HG02642 (cell line): Measurements from ENCODE around the gene BRCA2.

Source experiments
- ATAC-seq: cut with Tn5 transposase; IDR thresholded peaks from one replicate; pipeline ENCODE4 v1.9.1; 2021; ENCODE audit warnings: mild to moderate bottlenecking; ENCODE audit not compliant: unreplicated experiment, poor library complexity

The BRCA2 gene

DNA sequence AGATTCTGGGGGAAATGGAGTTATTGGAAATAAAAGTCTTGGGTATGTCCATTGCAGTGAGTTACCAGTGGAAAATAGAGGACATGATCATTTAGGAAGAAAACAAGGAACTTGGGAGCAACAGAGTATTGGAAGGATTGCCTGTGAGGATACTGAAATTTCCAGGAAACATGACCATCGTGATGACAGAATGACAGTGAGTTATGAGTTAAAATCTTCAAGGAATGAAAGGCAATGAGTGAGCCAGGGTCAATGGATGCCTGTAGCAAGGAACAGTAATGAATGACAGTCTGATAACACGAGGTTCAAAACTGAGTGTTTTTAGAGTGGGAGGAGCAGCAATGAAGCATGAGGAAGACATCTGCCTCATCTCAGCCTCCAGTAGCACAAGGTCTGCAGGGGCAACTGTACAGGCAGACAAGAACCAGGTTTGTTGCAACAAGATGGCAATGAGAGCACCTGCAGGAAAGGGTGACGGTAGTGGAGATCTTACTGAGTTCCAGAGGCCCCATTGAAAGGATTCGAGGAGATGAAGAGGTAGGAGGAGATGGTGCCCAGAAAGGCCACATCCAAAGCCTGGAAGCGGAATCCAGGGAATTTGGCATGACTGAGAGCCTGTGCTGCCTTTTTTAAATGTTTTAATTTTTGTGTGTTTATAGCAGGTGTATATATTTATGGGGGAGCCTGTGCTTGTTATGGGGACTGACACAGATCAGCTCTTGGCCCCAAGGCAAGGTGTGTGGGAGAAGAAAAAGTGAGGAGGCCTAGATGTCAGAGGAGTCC lies 68.7 kb downstream of the BRCA2 start:
- ATAC-seq, result no peak

DNA sequence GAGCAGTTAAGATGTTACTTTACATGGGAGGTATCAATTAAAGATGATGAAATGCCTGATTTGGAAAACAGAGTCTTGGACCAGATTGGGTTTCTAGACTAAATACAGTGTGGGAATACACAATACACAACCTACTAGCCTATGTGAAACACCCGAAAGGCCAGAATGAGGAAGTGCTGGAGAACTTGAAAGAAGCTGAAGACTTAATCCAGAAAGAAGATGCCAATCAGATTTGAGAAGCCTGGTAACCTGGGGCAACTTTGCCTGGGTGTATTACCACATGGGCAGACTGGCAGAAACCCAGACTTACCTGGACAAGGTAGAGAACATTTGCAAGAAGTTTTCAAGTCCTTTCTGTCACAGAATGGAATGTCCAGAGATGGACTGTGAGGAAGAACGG lies 69.4 kb downstream of the BRCA2 start:
- no peak for ATAC-seq

DNA sequence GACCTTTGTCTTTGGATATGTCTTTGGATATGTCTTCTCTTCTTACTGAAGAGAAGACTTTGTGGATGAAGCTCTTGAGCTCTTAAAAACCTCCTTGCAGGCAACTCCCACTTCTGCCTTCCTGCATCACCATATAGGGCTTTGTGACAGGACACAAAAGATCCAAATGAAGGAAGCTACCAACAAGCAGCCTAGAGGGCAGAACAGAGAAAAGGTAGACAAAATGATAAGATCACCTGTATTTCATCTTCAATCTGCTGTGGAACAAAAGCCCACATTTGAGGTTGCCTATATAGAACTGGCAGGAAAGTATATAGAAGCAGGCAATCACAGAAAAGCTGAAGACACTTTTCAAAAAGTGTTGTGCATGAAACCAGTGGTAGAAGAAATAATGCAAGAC lies 70.1 kb downstream of the BRCA2 start:
- ATAC-seq, result no peak

DNA sequence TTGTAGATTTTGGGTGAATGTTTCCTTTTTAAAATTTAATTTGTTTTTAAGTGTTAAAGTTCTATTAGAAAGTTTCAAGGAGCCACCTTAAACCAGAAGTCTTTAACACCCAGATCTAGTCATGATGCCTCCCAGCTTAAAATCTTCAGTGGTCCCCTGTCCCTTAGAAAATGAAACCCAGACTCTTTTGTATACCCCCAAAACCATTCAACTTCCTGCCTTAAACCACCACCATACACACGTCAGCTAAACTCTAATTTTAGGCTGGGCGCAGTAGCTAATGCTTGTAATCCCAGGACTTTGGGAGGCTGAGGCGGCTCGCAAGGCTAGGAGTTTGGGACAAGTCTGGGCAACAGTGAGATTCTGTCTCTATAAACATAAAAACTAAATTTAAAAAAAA lies 74.7 kb downstream of the BRCA2 start:
- ATAC-seq, result no peak

DNA sequence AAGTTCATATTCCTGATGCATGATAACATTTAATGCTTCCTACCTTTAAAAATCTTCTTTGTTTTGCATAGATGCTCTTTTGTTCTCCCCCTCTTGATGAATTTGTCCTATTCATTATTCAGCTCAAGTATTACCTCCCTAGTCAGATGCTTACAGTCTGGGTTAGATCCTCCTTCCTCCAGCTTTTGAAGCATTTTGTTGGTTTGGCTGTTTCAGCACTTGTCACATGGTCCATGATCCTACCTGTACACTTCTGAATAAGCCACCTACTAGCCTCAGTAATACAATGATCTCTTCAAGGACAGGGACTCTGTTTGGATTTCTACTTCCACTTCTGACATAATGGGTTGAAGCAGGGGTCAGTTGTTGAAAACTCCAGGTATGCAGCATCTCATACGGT lies 75.2 kb downstream of the BRCA2 start:
- ATAC-seq, result no peak

DNA sequence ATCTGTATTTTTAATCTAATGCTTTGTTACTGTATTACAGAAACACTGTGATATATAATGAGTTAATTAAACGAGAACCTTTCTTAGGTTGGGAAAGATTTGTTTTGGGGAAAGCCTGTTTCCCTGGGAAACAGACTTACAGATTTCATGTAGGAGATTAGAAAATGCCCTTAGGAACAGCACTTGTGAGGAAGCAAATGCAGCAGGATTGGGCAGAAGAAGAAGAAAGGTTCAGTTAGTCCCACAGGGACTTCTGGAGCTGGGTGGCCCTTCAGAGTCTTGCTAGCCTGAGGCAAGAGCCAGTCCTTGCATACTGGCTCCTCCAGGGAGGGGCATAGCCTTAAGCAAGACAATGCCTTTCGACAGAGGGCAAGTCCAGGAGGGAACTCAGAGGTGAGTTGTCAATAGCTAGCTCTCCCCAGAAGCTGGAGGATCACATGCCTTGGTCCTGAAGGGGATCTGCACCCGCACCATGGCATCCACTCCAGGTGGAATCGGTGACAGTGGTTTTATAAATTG lies 75.9 kb downstream of the BRCA2 start:
- ATAC-seq, result no peak

DNA sequence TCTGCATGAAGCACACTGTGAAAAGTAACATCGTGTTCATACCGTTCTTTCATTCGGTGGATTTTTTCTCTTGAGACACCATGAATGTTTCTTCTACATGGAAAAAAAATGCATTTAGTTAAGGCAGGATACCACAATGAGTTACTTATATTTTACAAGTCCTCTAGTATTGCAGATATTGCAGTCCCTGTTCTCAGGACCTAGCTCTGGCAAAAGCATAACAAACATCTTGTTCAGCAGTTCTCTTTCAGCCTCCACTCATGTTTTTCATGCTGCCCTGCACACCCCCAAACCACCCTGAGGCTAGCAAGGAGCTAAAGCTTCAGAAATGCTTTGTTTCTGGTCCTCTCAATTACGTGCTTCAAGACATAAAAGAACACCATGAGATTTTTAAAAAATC lies 87.8 kb downstream of the BRCA2 start:
- ATAC-seq, result no peak

DNA sequence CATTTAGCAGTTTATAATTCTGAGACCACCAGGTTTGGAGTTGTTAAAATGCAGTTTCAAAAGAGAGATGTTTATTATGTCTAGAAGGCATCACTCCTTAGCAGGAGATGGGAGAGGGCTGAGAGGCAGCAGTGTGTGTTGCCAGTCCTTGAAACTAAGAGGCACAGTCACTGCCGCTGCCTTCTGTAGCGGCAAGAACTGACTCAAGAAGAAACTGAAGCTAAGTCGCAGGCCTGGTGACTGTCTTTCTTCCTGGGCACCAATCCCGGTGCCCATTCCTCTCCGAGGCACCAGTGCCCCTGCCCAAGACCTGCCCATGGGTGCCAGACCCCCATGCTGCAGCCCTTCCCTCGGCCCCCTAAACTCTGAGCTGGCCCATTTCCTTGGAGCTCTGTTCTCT lies 92.5 kb downstream of the BRCA2 start:
- no peak for ATAC-seq

DNA sequence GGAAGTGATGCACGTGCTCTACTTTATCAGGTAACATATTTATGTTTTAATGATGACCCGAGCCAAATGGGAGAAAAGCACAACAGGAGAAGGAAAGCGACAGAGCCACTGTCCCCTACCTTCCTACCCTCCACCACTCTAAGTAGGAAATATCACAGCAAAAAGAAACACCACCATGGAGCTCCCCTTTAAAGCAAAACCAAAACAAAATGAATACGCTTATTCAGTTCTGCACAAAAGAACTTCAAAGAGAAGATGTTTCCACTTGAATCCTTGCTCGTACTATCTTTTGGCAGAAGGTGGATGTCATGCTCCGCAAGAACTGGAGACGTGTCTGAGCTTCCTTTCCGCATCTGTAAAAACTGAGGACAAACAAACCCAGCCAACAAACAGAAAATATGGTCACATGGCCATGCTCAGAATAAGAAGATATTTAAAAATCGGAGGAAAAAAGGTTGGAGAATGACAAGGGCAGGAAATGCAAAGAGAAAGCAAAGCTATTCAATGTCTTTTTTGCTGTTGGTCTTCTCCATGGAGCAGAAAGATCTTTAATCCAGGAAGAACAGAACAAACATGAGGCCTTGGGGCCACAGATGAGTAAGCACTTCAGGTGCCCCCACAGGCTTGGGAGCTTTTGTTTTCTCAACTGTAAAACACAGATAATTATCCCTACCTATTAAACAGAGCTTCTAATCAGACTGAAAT lies 93.1 kb downstream of the BRCA2 start:
- no peak for ATAC-seq

DNA sequence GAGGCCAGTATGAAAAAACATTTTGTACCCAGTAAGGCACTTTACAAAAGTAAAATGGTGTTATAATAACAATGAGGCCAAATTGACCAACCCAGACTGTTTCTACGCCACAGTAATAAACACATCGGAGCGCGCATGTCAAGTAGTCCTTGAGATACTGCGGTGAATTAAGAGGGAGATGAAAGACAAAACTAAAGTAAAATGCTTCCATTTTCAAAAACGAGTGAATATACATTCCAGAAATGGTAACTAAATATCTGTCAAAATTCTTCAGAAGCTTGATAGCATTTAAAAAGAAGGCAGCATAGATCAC lies 93.6 kb downstream of the BRCA2 start:
- no peak for ATAC-seq

DNA sequence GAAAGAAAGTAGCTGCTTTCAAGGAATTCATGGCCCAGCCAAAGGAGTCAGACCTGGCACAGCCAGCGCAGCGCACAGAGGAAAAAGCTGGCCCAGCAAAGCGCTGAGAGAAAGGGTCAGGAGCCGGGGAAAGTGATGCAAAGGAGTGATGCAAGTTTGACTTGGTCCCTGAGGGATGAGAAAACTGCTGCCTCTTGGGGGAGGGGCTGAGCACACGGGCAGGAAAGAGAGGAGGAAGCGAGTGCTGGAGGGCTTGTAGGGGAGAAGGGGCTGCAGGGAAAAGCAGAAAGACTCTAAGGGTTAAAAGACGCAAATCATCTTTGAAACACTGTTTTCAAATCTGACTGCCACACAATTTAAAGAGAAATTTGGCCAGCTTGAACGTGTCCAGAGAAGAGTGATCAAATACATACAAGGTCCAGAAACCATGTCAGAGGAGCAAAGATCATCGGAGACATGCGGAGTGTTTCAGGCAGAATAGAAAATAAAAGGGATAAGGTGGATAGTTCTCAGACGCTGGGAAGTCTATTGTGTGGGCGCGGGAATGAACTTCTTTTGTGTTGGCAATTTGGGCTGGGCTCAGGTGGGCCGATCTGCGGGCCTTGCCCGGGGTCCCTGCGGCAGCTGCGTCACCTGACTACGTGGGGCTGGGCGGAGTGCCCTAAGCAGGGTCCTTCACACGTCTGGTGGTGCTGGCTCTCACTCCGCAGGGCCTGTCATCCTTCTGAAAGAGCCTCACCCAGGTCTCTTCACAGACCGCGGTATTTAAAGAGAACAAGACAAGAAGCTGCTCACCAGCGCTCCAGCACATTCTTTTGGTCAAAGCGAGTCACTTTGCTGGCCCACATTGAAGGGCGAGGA lies 94.5 kb downstream of the BRCA2 start:
- no peak for ATAC-seq

DNA sequence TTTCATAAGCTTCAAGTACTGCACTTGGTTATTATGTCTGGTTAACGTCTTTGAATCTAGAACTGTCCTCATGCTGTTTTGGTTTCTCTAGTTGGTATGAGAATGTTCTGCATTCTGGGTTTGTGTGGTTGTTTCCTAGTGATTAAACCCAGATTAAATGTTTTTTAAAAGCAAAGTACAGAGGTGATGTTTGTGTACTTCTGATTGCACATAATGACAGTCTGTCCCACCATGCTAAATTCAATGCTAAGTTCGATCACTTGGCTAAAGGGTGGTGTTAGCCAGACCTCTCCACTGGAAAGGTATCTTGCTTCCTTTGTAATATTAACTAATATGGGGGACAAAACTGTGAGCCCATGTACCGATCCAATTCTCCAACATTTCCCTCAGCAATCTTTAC lies 98.0 kb downstream of the BRCA2 start:
- ATAC-seq, result no peak

DNA sequence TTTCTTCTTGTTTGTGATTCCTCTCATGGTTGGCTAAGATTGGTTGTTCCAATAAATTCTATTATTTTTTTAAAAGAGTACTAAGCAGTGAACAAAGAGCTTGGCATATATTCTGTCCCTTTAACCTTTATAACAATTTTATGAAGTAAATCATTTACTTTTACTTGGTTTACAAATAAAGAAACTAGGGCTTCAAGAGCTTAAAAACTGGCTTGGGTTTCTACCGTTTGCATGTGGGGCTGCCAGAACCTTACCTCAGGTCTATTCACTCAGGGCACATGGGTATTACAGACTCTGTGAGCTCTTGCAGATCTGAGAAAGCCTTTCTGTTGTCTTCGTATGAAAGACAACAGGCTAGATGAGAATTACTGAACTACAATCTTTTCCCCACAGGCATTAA lies 99.3 kb downstream of the BRCA2 start:
- no peak for ATAC-seq

DNA sequence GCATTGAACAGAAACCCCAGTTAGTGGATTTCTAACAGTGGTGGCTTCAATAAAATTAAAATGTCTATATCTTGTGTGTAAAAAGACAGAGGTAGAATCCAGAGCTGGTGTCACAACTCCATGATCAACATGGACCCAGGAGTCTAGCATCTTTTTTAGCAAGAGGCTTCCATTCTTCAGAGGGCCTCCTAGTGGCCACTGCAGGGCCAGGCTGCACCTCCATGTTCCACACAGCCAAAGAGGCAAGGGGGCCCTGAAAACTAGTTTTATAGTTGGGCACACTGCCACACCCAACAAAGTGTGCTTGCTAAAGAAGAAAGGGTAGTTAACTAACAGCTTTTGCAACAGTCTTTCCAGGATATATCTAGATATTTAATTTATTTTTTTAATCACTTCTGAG lies 99.7 kb downstream of the BRCA2 start:
- no peak for ATAC-seq

DNA sequence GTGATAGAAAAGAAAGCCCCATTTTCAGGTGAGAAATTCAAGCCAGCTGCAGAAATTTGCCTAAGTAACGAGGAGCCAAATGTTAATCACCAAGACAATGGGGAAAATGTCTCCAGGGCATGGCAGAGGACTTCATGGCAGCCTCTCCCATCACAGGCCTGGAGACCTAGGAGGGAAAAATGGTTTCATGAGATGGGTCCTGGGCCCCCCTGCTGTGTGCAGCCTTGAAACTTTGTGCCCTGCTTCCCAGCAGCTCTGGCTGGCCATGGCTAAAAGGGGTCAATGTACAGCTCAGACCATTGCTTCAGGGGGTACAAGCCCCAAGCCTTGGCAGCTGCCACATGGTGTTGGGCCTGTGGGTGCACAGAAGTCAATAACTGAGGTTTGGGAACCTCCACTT lies 102.7 kb downstream of the BRCA2 start:
- ATAC-seq, result no peak

DNA sequence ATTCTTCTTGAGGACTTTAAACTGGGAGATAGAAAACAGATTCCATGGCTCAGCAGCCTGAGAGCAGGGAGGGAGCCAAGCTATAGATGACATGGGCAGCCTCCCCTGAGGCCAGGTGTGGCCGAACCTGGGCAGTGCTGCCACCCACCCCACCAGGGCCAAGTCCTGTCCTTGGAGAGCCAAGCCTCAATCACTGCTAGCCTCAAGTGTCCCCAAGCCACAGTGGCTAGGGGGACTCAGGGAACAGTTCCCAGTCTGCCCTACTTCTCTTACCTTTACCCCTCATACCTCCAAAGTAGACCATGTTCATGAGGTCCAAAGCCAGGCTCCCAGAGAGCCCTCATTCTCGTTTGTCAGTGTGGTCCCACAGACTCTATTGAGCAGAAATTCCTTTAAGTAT lies 104.6 kb downstream of the BRCA2 start:
- no peak for ATAC-seq

DNA sequence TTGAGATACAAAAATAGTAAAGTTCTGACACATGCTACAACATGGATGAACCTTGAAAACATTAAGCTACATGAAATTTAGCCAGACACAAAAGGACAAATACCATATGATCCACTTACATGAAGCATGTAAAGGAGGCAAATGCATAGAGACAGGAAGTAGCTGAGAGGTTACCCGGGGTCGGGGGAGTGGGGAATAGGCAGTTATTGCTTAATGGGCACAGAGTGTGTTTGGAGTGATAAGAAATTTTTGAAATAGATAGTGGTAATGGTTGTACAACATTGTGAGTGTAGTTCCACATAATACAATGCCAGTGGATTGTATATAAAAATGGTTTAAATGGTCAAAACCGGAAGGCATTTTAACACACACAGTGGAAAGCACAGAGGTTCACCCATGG lies 108.3 kb downstream of the BRCA2 start:
- ATAC-seq, result no peak

DNA sequence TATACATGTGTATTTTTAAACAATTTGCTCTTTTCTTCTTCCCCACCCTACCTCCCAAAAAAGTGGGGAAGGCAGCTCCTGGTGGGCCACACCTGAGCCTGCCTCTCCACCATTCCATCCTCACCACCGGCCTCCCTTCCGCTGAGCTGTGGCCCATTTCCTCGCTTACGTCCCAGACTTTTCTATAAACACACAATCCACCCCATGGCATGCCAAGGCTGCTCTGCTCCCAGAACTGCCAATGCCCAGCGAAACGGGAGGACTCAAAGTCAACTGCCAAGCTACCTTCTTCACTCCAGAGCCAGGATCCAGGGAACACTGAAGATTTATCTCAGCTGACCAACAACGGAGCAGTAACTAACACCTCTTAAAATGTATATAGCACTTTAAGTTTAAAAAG lies 109.8 kb downstream of the BRCA2 start:
- no peak for ATAC-seq

DNA sequence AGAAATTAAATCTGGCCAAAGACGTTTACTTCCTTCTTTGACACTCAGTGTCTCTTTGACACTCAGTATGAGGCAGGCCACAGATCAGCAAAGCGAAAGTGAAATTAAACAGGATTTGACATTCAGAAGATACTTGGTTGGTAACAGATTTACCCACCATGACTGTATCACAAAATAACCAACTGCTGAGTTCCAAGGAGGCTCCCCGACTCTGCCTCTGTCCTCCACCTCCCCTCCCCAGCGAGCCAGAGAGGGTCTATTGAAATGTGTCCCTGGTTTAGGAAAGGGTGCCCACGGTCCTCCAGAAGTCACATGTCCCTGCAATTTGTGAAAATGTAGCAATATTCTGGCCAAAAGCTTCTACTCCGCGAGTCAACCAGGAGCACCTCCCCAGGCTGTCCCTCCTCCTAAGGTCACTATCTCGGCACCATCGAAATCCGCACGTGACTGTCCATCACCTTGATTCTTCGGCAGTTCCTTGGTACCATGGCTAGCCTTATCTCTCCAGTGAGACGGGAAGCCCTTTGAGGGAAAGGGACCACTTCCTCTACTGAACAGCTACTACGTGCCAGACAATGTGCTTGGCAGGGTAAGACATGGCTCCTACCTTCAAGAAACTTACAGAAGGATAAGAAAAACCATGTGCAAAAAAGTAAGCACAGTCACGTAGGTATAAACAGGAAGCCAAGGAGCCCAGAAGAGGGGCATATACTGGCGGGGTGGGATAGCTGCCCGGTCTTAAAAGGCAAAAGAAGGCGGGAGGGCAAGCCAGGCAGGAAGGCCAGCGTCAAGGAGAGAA lies 111.1 kb downstream of the BRCA2 start:
- ATAC-seq, result peak; percentile 33
